OCI-LY1 (cell line): ENCODE measurements around the gene POLR2H.

ENCODE experiments used
- H2AFZ ChIP-seq: fragments of 200-600 bp; sonication (generic), shearing (Covaris generic); 2 replicates; pipeline ENCODE4 v1.6.0; 2014; ENCODE audit warnings: antibody characterized with exemption, mild to moderate bottlenecking, low read length
- H3F3A ChIP-seq: fragments of 200-600 bp; sonication (generic), shearing (Covaris generic); 2 replicates; pipeline ENCODE4 v1.6.0; 2014; ENCODE audit warnings: mild to moderate bottlenecking, antibody characterized with exemption, low read length, moderate library complexity; ENCODE audit not compliant: insufficient read depth
- H3K27ac ChIP-seq: fragments of 200-600 bp; sonication (generic); 2 replicates; pipeline ENCODE4 v1.5.1; 2014; ENCODE audit warnings: low read length, mixed run types, mild to moderate bottlenecking, low read depth; ENCODE audit not compliant: poor library complexity, severe bottlenecking
- H3K27me3 ChIP-seq: fragments of 200-600 bp; sonication (generic); 2 replicates; pipeline ENCODE4 v1.6.0; 2014; ENCODE audit warnings: antibody characterized with exemption, mild to moderate bottlenecking, low read length, moderate library complexity; ENCODE audit not compliant: insufficient read depth
- H3K36me3 ChIP-seq: fragments of 200-600 bp; sonication (generic); 2 replicates; pipeline ENCODE4 v1.6.1; 2014; ENCODE audit warnings: mild to moderate bottlenecking, antibody characterized with exemption, low read length, moderate library complexity, mixed read lengths; ENCODE audit not compliant: insufficient read depth
- H3K4me1 ChIP-seq: fragments of 200-600 bp; sonication (generic); 2 replicates; pipeline ENCODE4 v1.5.1; 2014; ENCODE audit warnings: mild to moderate bottlenecking, low read length, moderate library complexity; ENCODE audit not compliant: insufficient read depth, severe bottlenecking
- H3K4me2 ChIP-seq: fragments of 200-600 bp; sonication (generic), shearing (Covaris generic); 2 replicates; pipeline ENCODE4 v1.6.1; 2014; ENCODE audit warnings: low read length
- H3K4me3 ChIP-seq: fragments of 200-600 bp; sonication (generic); 2 replicates; pipeline ENCODE4 v1.5.1; 2014; ENCODE audit warnings: low read length, low read depth, mild to moderate bottlenecking, mixed read lengths; ENCODE audit not compliant: poor library complexity, severe bottlenecking
- H3K79me2 ChIP-seq: fragments of 200-600 bp; shearing (Covaris generic); 2 replicates; pipeline ENCODE4 v1.6.1; 2016; ENCODE audit warnings: mixed run types, low read length, mixed read lengths; ENCODE audit not compliant: insufficient read depth
- H3K9ac ChIP-seq: fragments of 200-600 bp; sonication (generic), shearing (Covaris generic); 2 replicates; pipeline ENCODE4 v1.6.1; 2014; ENCODE audit warnings: mild to moderate bottlenecking, low read length, mixed read lengths
- H3K9me2 ChIP-seq: fragments of 200-600 bp; sonication (generic), shearing (Covaris generic); 2 replicates; pipeline ENCODE4 v1.6.1; 2014; ENCODE audit warnings: low read depth, mild to moderate bottlenecking, low read length, mixed read lengths
- H3K9me3 ChIP-seq: fragments of 200-600 bp; shearing (Covaris generic); 2 replicates; pipeline ENCODE4 v1.6.1; 2014; ENCODE audit warnings: low read length, mixed read lengths
- H4K20me1 ChIP-seq: fragments of 200-600 bp; sonication (generic), shearing (Covaris generic); 2 replicates; pipeline ENCODE4 v1.6.0; 2016; ENCODE audit warnings: mild to moderate bottlenecking, low read length; ENCODE audit not compliant: insufficient read depth
- EZH2 ChIP-seq: fragments of 200-600 bp; sonication (generic), shearing (Covaris generic); IDR thresholded peaks from 2 replicates; pipeline ENCODE4 v1.8.0; 2017; ENCODE audit warnings: borderline replicate concordance, mixed run types, mild to moderate bottlenecking, antibody characterized with exemption, low read length, moderate library complexity, mixed read lengths
- TF ChIP-seq, protein P1 (sequence below): fragments of 200-600 bp; sonication (generic), shearing (Covaris generic); IDR thresholded peaks from 2 replicates; pipeline ENCODE4 v1.5.1; 2017; ENCODE audit warnings: mild to moderate bottlenecking, antibody characterized with exemption, low read length, moderate library complexity, mixed read lengths

Gene POLR2H

DNA sequence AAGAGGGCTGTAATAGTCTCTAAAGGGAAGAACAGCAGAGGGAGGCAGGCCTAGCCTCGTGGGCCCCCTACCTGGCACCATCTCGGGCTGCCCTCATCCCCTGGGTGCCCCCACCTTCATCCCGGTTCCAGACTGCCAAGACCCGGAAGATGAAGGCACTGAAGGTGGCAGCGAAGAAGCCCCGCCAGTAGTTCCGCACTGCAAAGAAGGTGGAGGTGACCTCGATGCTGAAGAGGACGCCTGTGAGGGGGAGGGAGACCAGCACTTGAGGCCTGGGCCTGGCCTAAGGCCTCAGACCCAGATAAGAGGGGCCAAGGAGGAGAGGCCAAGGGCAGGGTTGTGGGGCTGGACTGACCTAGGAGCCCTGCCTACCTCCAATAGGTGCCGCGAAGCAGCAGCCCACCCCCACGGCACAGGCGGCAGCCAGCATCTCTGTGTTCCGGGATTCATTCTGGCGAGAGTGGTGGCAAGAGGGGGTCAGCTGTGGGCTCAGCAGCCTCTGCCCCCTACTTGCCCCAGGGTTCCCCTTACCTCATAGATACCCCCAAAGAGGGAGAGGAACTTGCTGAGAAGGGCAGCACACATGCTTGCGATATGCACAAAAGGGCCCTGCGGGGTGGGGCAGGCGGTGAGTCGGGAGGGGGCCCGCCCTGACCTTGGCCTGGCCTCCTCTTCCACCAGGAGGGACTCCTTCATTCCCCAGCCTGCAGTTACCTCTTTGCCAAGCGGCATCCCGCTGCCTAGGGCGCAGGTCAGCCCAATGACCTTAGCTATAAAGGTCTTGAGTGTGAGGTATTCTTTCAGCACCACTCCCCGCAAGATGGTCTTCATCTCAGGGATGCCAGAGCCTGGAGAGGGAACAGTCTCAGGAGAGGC is 4.0 kb upstream of the POLR2H start:
- Histone ChIP-seq H3K27me3 (peaks cover 5% of the 10 kb centered on the region; the same call in 1 of the 2 replicates), H3K36me3 (no peaks in the 10 kb centered on the region), H3K4me1 (peaks cover 10% of the 10 kb centered on the region), H3F3A (no peaks in the 10 kb centered on the region), H2AFZ (no peak overlapping the region), H3K27ac (no peak overlapping the region), H3K9me3 (no peaks in the 10 kb centered on the region), H3K79me2 (no peaks in the 10 kb centered on the region), H4K20me1 (no peaks in the 10 kb centered on the region), H3K9ac (no peak overlapping the region), H3K4me3 (no peak overlapping the region), H3K4me2 (no peak overlapping the region), H3K9me2 (no peaks in the 10 kb centered on the region)
- TF ChIP-seq, protein P1, sequence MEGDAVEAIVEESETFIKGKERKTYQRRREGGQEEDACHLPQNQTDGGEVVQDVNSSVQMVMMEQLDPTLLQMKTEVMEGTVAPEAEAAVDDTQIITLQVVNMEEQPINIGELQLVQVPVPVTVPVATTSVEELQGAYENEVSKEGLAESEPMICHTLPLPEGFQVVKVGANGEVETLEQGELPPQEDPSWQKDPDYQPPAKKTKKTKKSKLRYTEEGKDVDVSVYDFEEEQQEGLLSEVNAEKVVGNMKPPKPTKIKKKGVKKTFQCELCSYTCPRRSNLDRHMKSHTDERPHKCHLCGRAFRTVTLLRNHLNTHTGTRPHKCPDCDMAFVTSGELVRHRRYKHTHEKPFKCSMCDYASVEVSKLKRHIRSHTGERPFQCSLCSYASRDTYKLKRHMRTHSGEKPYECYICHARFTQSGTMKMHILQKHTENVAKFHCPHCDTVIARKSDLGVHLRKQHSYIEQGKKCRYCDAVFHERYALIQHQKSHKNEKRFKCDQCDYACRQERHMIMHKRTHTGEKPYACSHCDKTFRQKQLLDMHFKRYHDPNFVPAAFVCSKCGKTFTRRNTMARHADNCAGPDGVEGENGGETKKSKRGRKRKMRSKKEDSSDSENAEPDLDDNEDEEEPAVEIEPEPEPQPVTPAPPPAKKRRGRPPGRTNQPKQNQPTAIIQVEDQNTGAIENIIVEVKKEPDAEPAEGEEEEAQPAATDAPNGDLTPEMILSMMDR = no peak
- TF ChIP-seq EZH2 = no peak

DNA sequence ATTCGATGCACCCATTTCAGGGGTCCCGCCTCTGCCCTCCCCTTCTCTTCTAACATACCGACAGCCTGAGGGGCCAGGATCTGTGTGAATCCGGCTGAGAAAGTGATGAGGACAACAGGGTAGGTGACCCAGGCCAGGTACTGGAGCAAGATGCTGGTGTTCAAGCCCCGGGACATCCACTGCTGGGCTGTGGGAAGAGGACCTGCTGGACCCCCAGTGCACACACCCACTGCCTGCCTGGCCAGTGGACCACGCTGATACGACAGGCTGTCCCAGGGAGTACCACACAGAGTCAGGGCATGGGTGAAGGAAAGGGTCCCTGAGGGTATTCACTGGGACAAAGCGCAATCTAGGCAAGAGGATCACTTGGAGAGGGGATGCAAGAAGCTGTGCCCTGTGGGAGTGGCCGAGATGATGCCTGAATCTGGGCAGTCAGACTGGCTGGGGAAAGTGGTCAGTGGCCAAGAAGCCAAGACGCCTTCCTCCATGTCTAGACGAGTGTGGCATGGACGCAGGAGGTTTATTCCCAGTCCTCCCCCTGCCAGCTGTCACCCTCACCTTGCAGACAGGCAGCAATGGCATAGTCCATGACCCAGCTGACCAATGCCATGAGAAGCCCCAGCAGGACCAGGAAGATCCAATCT is 3.3 kb upstream of the POLR2H start:
- H3K4me3 ChIP-seq = no peak overlapping the region
- H3K9me3 ChIP-seq = no peaks in the 10 kb centered on the region
- H3K36me3 ChIP-seq = no peaks in the 10 kb centered on the region
- H3K4me2 ChIP-seq = no peak overlapping the region
- H3K9me2 ChIP-seq = no peaks in the 10 kb centered on the region
- H3F3A ChIP-seq = no peaks in the 10 kb centered on the region
- no peak overlapping the region for H3K9ac ChIP-seq
- no peak overlapping the region for H3K27ac ChIP-seq
- peaks cover 5% of the 10 kb centered on the region; the same call in 1 of the 2 replicates for H3K27me3 ChIP-seq
- H4K20me1 ChIP-seq = no peaks in the 10 kb centered on the region
- TF ChIP-seq, protein P1 = no peak
- TF ChIP-seq EZH2 = no peak
- H3K79me2 ChIP-seq = no peaks in the 10 kb centered on the region
- H2AFZ ChIP-seq = no peak overlapping the region
- H3K4me1 ChIP-seq = peaks cover 10% of the 10 kb centered on the region

DNA sequence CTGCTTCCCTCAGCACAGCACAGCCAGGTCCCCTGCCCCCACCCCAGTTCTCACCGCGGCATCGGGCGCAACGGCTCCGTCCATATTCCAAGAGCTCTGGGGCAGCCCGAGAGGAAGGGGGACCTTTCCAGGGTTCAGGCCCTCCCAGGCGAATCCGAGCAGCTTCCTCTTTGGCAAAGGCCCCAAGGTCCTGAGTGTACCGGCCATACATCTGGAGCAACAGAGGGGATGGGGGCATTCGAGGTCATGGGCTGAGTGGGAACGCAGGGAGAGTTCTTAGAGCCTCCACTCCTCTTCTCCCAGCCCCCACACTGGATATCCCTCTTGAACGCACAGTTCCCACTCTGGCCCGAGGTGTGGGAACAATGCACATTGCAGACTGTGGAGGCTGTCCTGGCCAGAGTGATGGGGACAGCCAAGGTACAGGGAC is 2.6 kb upstream of the POLR2H start:
- no peak overlapping the region for H2AFZ ChIP-seq
- no peaks in the 10 kb centered on the region for H3K36me3 ChIP-seq
- no peak overlapping the region for H3K9ac ChIP-seq
- H3K4me1 ChIP-seq = peaks cover 11% of the 10 kb centered on the region
- TF ChIP-seq EZH2 = no peak
- TF ChIP-seq, protein P1 = no peak
- no peak overlapping the region for H3K27ac ChIP-seq
- H3K9me2 ChIP-seq = no peaks in the 10 kb centered on the region
- peaks cover 5% of the 10 kb centered on the region; the same call in 1 of the 2 replicates for H3K27me3 ChIP-seq
- no peak overlapping the region for H3K4me2 ChIP-seq
- no peaks in the 10 kb centered on the region for H4K20me1 ChIP-seq
- no peaks in the 10 kb centered on the region for H3K9me3 ChIP-seq
- no peaks in the 10 kb centered on the region for H3F3A ChIP-seq
- no peak overlapping the region for H3K4me3 ChIP-seq
- H3K79me2 ChIP-seq = no peaks in the 10 kb centered on the region
